ENCODE data around the gene PBX1.
"Not testable (repeated sequence)": the region's sequence is repeated elsewhere in the genome, so short reads cannot be mapped to it uniquely, and the experiment has no call there.

The PBX1 gene

DNA sequence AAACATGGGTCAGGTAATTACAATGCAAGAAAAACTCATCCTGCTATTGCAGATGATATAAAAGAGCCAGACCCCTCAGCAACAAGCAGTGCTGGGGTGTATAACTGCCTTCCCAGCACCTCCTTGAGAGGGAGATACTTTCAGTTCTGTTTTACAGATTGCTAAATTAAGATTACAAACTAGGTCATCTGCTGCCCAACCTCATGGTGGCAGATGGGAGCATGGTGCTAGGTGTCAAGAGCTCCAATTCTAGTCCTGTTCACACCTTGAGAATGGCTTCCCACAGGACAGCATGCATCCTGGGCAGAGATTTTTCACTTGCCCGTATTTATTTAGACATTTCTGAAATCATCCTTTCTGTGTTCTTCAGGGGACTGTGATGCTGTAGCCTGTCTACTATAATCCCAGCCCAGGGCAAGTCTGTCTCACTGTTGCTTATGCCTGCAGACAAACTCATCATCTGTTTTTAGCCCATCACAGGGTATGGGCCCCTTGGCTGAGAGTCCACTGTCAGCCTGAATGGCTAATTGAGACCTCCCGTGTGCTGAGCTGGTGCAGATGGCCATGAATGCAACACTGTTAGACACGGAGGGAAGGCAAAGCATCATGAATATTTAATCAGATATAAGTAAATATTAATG lies 40.2 kb upstream of the PBX1 start:
- no peak for DNase-seq (ENCODE audit: extremely low read depth, low read depth)
- TF ChIP-seq, protein P1, sequence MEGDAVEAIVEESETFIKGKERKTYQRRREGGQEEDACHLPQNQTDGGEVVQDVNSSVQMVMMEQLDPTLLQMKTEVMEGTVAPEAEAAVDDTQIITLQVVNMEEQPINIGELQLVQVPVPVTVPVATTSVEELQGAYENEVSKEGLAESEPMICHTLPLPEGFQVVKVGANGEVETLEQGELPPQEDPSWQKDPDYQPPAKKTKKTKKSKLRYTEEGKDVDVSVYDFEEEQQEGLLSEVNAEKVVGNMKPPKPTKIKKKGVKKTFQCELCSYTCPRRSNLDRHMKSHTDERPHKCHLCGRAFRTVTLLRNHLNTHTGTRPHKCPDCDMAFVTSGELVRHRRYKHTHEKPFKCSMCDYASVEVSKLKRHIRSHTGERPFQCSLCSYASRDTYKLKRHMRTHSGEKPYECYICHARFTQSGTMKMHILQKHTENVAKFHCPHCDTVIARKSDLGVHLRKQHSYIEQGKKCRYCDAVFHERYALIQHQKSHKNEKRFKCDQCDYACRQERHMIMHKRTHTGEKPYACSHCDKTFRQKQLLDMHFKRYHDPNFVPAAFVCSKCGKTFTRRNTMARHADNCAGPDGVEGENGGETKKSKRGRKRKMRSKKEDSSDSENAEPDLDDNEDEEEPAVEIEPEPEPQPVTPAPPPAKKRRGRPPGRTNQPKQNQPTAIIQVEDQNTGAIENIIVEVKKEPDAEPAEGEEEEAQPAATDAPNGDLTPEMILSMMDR (IDR thresholded peaks at IDR 0.05; ENCODE audit: low read depth, low read length, missing control alignments), result no peak
- no peak overlapping the region for H3K4me3 ChIP-seq (replicated peaks; ENCODE audit: low read depth, low read length)

DNA sequence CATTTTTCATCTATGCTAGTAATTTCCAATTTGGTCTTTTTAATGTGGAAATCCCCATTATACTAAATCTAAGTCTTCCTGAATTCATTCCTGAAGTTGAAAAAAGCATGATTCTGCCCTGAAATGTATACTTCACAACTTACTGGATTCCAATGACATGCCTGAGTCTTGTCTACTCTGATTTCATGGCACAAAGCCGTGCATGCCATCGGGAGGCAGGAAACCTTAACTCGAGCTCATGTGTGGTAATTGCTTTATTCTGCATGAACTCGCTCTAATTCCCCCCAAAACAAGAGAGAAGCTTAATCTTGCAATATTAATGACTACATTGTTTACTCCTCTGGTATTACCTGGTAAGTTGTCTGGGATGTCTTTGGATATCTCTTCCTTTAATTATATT lies 39.6 kb upstream of the PBX1 start:
- no peak for DNase-seq (ENCODE audit: extremely low read depth, low read depth)
- TF ChIP-seq, protein P1 (IDR thresholded peaks at IDR 0.05; ENCODE audit: low read depth, low read length, missing control alignments), result no peak
- no peak overlapping the region for H3K4me3 ChIP-seq (replicated peaks; ENCODE audit: low read depth, low read length)

DNA sequence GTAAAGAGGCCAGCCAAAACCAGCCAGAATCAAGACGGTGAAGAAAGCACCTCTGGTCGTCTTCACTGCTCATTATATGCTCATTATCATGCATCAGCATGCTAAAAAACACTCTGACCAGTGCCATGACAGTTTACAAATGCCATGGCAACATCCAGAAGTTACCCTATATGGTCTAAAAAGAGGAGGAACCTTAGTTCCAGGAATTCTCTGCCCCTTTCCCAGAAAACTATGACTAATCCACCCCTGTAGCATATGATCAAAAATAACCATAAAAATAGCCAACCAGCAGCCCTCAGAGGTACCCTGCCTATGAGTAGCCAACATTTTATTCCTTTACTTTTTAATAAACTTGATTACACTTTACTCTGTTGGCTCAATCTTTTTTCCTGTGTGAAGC lies 34.2 kb upstream of the PBX1 start:
- peak; percentile 15 for DNase-seq (ENCODE audit: extremely low read depth, low read depth)
- TF ChIP-seq, protein P1 (IDR thresholded peaks at IDR 0.05; ENCODE audit: low read depth, low read length, missing control alignments), result no peak
- H3K4me3 ChIP-seq (replicated peaks; ENCODE audit: low read depth, low read length), result no peak overlapping the region

DNA sequence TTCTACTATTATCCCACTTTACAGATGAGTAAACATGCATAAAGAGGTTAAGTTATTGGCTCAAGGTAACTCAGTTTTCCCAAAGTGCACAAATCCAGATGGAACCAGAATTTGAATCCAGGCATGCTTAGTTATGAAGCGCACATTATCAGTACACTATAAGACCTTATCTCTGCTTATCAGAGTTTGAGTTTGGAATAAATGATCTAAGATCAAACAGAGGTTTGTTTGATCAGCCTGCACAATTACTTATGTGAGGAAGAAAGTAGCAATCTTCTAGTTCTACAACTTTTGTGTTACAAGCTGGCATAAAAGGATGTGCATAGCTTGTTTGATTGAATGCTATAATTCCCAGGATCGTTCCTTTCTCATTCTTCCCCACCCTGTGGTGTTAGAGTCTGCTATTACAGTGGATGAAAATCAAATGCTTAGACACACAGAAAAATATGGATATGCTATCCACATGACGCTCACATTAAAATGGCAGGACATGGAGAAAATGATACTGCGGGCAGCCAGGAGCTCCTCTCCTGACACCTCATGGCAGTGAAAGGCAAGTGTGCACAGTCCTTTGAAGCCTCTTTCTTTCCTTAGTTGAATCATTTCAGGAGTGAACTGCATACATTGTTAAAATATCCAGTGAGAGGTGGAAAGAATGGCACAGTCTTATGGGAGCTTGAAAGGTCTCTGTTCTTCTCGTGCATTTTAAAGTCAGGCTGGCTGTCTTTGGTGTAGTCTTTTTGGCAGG lies 23.9 kb upstream of the PBX1 start:
- DNase-seq (ENCODE audit: extremely low read depth, low read depth), result no peak
- no peak overlapping the region for H3K4me3 ChIP-seq (replicated peaks; ENCODE audit: low read depth, low read length)
- TF ChIP-seq, protein P1 (IDR thresholded peaks at IDR 0.05; ENCODE audit: low read depth, low read length, missing control alignments), result no peak

DNA sequence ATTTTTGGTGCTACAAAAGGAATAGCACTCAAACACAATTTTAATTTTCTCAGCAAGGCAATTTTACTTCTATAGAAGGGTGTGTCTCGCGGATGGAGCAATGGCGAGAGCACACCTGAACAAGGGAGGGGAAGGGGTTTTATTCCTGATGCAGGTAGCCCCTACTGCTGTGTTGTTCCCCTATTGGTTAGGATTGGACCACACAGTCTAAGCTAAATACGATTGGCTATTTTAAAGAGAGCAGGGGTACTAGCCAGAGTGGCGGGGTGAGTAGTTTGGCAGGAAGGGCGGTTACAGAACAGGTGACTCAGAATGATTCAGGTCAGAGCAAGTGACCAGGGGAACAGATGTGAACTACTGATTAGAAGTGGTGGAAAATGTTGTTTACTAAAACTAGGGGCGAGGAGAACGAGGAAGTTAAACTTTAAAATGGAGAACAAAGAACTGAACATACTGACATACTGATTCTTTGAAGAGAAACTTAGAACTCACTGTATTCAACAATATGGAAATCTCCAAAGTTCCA lies 6.5 kb upstream of the PBX1 start:
- DNase-seq (ENCODE audit: extremely low read depth, low read depth); H3K4me3 ChIP-seq (replicated peaks; ENCODE audit: low read depth, low read length): not testable (repeated sequence)

DNA sequence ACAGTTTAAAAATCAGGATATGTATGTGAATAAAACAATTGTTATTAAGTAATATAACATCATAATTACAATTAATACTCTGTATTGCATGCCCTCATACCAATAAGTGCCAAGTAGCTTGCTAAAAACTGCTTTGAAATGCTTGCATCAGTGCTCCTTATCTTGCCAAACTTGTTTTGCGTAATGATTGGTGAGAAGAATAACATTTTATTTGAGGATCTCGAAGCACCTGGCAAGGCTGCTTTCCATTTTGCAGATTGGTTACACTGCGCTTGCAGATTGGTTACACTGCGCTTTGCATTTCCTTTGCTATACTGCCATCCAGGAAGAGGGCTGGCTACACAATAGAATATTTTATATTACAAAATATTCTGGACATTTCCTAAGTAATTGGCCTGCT lies 1.7 kb upstream of the PBX1 start:
- TF ChIP-seq, protein P1 (IDR thresholded peaks at IDR 0.05; ENCODE audit: low read depth, low read length, missing control alignments), result no peak
- H3K4me3 ChIP-seq (replicated peaks; ENCODE audit: low read depth, low read length), result no peak overlapping the region
- no peak for DNase-seq (ENCODE audit: extremely low read depth, low read depth)

DNA sequence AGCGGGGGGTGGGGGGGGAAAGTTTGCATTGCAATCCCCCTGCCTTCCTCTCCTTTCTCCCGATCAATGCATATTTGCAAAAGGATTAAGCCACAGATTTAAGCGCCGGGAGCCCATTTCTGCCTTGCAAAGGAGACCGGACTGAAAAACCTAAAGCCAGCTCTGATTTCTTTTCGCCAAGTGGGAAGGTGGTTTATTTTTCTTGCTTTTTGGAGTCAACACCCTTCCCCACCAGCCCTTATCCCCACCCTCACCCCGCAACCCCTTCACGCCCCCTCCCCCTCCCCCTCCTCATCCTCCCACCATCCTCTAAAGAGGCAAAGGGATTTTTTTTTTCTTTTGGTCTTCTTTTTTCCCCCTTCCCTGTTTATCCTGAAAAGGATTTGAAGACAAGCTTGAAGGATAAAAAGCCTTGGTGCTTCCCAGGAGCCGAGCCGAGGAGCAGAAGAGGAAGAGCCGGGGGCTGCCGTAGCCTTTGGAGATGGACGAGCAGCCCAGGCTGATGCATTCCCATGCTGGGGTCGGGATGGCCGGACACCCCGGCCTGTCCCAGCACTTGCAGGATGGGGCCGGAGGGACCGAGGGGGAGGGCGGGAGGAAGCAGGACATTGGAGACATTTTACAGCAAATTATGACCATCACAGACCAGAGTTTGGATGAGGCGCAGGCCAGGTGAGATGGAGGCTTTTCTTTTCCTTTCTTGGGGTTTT lies 513 bp downstream of the PBX1 start:
- H3K4me3 ChIP-seq (replicated peaks; ENCODE audit: low read depth, low read length), result peak overlapping the region; percentile 91
- DNase-seq (ENCODE audit: extremely low read depth, low read depth), result no peak
- TF ChIP-seq, protein P1 (IDR thresholded peaks at IDR 0.05; ENCODE audit: low read depth, low read length, missing control alignments), result no peak

Data from HFF-Myc (cell line).